Body of pancreas (tissue), 4 donors: ENCODE measurements around the gene AGRP.

ENCODE experiments used
- POLR2A ChIP-seq, 3 donors: fragments of 450-650 bp; IDR thresholded peaks; one replicate each; pipeline ENCODE4 v1.6.1; 2016; ENCODE audit warnings: antibody characterized with exemption in 3 of 3, mild to moderate bottlenecking in 2 of 3
- TF ChIP-seq, protein P1 (sequence below), 7 experiments: fragments of 450-650 bp in 4 of 7; fragments of 200-600 bp in 3 of 7; sonication (generic) in 3 of 7; IDR thresholded peaks; one replicate each; pipeline ENCODE4 v1.5.1; 2016 to 2019; ENCODE audit warnings: antibody characterized with exemption in 7 of 7

DNA sequence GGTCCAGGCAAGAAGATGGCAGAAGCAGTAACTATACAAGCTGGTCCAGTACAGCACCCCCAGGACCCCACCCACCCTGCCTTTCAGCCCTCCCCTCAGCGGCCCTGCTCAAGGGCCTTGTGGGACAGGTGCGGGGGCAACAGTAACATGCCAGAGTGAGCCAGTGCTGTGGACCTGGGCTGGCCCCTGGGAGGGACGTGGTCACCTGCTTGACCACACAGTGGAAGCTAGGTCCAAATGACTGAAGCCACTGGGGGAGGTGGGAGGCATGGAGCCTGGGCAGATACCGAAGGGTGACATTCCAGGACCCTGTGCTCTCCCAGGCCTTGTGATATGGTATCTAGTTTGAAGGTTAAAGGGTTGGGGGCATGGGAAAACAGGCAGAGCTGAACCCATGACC is 19.7 kb downstream of the AGRP start:
- TF ChIP-seq, protein P1, sequence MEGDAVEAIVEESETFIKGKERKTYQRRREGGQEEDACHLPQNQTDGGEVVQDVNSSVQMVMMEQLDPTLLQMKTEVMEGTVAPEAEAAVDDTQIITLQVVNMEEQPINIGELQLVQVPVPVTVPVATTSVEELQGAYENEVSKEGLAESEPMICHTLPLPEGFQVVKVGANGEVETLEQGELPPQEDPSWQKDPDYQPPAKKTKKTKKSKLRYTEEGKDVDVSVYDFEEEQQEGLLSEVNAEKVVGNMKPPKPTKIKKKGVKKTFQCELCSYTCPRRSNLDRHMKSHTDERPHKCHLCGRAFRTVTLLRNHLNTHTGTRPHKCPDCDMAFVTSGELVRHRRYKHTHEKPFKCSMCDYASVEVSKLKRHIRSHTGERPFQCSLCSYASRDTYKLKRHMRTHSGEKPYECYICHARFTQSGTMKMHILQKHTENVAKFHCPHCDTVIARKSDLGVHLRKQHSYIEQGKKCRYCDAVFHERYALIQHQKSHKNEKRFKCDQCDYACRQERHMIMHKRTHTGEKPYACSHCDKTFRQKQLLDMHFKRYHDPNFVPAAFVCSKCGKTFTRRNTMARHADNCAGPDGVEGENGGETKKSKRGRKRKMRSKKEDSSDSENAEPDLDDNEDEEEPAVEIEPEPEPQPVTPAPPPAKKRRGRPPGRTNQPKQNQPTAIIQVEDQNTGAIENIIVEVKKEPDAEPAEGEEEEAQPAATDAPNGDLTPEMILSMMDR (IDR thresholded peaks at IDR 0.05), result no peak
- TF ChIP-seq POLR2A (IDR thresholded peaks at IDR 0.05), result no peak
